ENCODE data around the gene MACROD1. TPM values are rescaled to one million over a fixed set of nuclear protein-coding genes. Genes with fewer than 3 reads are reported as not detected.

The MACROD1 gene
- total RNA-seq, 1 donor from 2014 or later, result 3.4 TPM

- Histone ChIP-seq H3K4me3 (ENCODE audit: insufficient read depth, low read depth, low read length) (no peak overlapping the region), H3K4me1 (ENCODE audit: insufficient read depth, low read length) (no peaks in the 10 kb centered on the region), H3K4me2 (ENCODE audit: low read length) (no peak overlapping the region), H3K27ac (ENCODE audit: low read depth, low read length) (no peak overlapping the region), H2AFZ (ENCODE audit: low read depth, low read length) (no peak overlapping the region), H3K9me3 (ENCODE audit: insufficient read depth, low read depth, low read length) (peaks cover 6% of the 10 kb centered on the region), H4K20me1 (ENCODE audit: insufficient read depth, low read length) (peaks cover 38% of the 10 kb centered on the region), H3K9ac (ENCODE audit: low read length) (no peak overlapping the region), H3K79me2 (ENCODE audit: insufficient read depth, low read length) (no peaks in the 10 kb centered on the region), H3K27me3 (ENCODE audit: insufficient read depth, low read length) (peaks cover 12% of the 10 kb centered on the region), H3K36me3 (ENCODE audit: insufficient read depth, low read length) (no peaks in the 10 kb centered on the region)
- FAIRE-seq (no peak), DNase-seq (ENCODE audit: low read depth) (no peak)
- no peak overlapping the region for H3K4me3 Mint-ChIP-seq (ENCODE audit: unreplicated experiment)
- H3K4me1 Mint-ChIP-seq (ENCODE audit: low read depth, unreplicated experiment), result no peaks in the 10 kb centered on the region
- peaks cover 7% of the 10 kb centered on the region for H3K36me3 Mint-ChIP-seq (ENCODE audit: low read depth, unreplicated experiment)
- TF ChIP-seq CTCF (IDR thresholded peaks at IDR 0.05; ENCODE audit: insufficient read depth, low read depth, low read length) (no peak), EZH2 (IDR thresholded peaks at IDR 0.05; ENCODE audit: insufficient read depth, low read length) (no peak)
- peaks cover 3% of the 10 kb centered on the region for H3K9me3 Mint-ChIP-seq (ENCODE audit: unreplicated experiment)
- H3K27ac Mint-ChIP-seq (ENCODE audit: unreplicated experiment), result no peak overlapping the region
- peaks cover 53% of the 10 kb centered on the region for H3K27me3 Mint-ChIP-seq (ENCODE audit: low read depth, unreplicated experiment)
Measured at GRCh38 chr11:64112771-64113461, 53.0 kb downstream of the MACROD1 start.

- DNase-seq (ENCODE audit: low read depth) (no peak), FAIRE-seq (no peak)
- Mint-ChIP-seq H3K4me3 (ENCODE audit: unreplicated experiment) (no peak overlapping the region), H3K4me1 (ENCODE audit: low read depth, unreplicated experiment) (no peaks in the 10 kb centered on the region), H3K27me3 (ENCODE audit: low read depth, unreplicated experiment) (peaks cover 58% of the 10 kb centered on the region), H3K27ac (ENCODE audit: unreplicated experiment) (no peak overlapping the region), H3K9me3 (ENCODE audit: unreplicated experiment) (peaks cover 3% of the 10 kb centered on the region), H3K36me3 (ENCODE audit: low read depth, unreplicated experiment) (peaks cover 6% of the 10 kb centered on the region)
- Histone ChIP-seq H3K36me3 (ENCODE audit: insufficient read depth, low read length) (no peaks in the 10 kb centered on the region), H4K20me1 (ENCODE audit: insufficient read depth, low read length) (peaks cover 33% of the 10 kb centered on the region), H3K27ac (ENCODE audit: low read depth, low read length) (no peak overlapping the region), H3K4me2 (ENCODE audit: low read length) (no peak overlapping the region), H3K9me3 (ENCODE audit: insufficient read depth, low read depth, low read length) (peaks cover 6% of the 10 kb centered on the region), H3K4me3 (ENCODE audit: insufficient read depth, low read depth, low read length) (no peak overlapping the region), H3K79me2 (ENCODE audit: insufficient read depth, low read length) (no peaks in the 10 kb centered on the region), H3K27me3 (ENCODE audit: insufficient read depth, low read length) (peaks cover 11% of the 10 kb centered on the region), H3K4me1 (ENCODE audit: insufficient read depth, low read length) (no peaks in the 10 kb centered on the region), H2AFZ (ENCODE audit: low read depth, low read length) (no peak overlapping the region), H3K9ac (ENCODE audit: low read length) (no peak overlapping the region)
- no peak for TF ChIP-seq EZH2 (IDR thresholded peaks at IDR 0.05; ENCODE audit: insufficient read depth, low read length)
- no peak for TF ChIP-seq CTCF (IDR thresholded peaks at IDR 0.05; ENCODE audit: insufficient read depth, low read depth, low read length)
Measured at GRCh38 chr11:64110465-64111375, 55.2 kb downstream of the MACROD1 start.

Measured in astrocyte (in vitro differentiated cells and primary cell).